Uterus (tissue), 2 donors: ENCODE results near the gene CDC42SE2.

ENCODE experiments used
- POLR2A ChIP-seq, 2 donors: fragments of 450-650 bp; IDR thresholded peaks; one replicate each; pipeline ENCODE4 v1.6.1; 2016; ENCODE audit warnings: antibody characterized with exemption in 2 of 2, mild to moderate bottlenecking in 1 of 2, moderate library complexity in 1 of 2
- TF ChIP-seq, protein P1 (sequence below), 4 experiments: fragments of 200-600 bp in 2 of 4; fragments of 450-650 bp in 2 of 4; sonication (generic) in 2 of 4; IDR thresholded peaks; one replicate each; pipeline ENCODE4 v1.5.1; 2016 to 2019; ENCODE audit warnings: antibody characterized with exemption in 4 of 4, mild to moderate bottlenecking in 2 of 4, moderate library complexity in 1 of 4

DNA sequence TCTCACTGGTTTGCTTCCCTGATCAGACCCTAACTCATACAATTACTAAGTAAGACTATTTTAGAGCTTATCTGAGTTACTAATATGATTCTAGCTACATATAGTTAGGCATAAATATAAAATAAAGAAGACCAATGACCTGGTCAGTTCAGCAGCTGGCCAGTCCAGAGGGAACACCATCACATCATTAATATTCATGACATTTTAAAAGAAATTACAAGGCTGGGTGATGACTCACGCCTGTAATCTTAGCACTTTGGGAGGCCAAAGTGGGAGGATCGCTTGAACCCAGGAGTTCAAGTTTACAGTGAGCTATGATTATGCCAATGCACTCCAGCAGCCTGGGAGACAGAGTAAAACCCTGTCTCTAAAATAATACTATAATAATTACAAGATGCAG is 37.0 kb upstream of the CDC42SE2 start:
- TF ChIP-seq, protein P1, sequence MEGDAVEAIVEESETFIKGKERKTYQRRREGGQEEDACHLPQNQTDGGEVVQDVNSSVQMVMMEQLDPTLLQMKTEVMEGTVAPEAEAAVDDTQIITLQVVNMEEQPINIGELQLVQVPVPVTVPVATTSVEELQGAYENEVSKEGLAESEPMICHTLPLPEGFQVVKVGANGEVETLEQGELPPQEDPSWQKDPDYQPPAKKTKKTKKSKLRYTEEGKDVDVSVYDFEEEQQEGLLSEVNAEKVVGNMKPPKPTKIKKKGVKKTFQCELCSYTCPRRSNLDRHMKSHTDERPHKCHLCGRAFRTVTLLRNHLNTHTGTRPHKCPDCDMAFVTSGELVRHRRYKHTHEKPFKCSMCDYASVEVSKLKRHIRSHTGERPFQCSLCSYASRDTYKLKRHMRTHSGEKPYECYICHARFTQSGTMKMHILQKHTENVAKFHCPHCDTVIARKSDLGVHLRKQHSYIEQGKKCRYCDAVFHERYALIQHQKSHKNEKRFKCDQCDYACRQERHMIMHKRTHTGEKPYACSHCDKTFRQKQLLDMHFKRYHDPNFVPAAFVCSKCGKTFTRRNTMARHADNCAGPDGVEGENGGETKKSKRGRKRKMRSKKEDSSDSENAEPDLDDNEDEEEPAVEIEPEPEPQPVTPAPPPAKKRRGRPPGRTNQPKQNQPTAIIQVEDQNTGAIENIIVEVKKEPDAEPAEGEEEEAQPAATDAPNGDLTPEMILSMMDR (IDR thresholded peaks at IDR 0.05): no peak
- no peak for TF ChIP-seq POLR2A (IDR thresholded peaks at IDR 0.05)
